ENCODE results near the gene TLDC2.
"Not testable (repeated sequence)": the region's sequence is repeated elsewhere in the genome, so short reads cannot be mapped to it uniquely, and the experiment has no call there.

Gene TLDC2

DNA sequence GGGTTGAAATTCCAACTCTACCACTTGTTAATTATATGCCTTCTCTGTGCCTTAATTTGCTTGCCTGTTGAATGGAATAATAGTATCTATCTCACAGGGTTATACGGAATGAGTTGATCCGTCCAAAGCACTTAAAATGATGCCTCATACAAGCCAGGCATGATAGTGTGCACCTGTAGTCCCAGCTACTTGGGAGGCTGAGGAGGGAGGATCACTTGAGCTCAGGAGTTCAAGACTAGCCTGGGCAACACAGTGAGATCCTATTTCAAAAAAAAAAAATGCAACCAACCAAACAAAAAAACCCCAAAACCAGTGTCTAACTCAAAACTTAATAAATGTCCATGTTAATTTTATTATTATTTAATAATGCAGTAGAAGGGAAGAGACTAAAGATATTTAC, 40.3 kb downstream of the TLDC2 start:
- DNase-seq = no peak

DNA sequence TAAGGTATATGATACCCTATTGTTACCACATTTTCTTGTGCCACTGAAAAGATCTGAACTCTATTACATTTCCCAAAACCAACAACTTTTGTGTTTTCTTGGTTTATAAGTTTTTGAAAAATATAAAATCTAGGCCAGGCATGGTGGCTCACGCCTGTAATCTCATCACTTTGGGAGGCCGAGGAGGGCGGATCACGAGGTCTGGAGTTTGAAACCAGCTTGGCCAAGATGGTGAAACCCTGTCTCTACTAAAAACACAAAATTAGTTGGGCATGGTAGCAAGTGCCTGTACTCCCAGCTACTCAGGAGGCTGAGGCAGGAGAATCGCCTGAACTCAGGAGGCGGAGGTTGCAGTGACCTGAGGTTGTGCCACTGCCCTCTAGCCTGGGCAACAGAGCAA, 41.3 kb downstream of the TLDC2 start:
- DNase-seq = no peak

DNA sequence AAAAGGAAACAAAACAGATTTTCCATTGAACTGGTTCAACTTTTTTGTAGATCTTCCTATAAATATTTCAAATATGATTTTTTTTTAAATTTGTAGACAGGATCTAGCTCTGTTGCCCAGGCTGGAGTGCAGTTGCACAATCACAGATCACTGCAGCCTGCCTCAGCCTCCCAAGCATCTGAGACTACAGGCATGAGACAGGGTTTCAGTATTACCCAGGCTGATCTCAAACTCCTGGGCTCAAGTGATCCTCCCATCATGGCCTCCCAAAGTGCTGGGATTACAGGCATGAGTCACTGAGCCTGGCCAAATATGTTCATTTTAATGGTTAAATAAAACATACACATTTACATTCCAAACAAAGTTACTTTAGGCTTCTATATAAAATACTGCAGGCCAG, 42.0 kb downstream of the TLDC2 start:
- DNase-seq = no peak

DNA sequence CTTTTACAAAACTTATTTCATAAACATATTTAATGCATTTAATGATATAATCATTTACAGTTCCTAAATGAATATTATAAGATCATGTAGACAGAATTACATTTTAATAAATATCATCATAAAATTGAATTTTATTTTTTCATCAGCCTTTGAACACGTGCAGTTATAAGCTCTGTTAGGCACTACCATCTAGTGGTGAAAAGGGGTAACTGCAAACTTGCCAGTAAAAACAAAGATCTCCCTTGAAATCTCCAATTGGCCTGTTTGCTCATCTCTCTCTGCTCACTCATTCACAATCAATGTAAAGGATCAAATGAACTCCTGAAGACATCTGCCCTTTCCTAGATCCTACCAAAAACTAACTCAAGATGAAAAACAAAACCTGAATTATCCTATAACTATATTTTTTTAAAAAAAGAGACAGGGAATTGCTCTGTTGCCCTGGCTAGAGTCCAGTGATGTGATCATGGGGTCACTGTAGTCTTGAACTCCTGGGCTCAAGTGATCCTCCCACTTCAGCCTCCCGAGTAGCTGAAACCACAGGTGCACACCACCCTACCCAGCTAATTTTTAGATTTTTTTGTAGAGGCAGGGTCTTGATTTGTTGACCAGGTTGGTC, 43.9 kb downstream of the TLDC2 start:
- no peak for DNase-seq

DNA sequence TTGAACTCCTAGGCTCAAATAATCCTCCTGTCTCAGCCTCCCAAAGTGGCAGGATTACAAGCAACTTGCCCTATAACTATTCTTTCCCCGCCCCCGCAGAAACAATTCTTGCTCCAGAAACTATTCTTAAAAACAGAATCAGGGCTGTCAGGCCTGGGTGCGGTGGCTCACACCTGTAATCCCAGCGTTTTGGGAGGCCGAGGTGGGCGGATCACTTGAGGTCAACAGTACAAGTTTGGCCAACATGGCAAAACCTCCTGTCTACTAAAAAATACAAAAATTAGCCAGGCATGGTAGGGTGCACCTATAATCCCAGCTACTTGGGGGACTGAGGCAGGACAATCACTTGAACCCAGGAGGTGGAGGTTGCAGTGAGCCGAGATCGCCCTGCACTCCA, 44.4 kb downstream of the TLDC2 start:
- DNase-seq = no peak

DNA sequence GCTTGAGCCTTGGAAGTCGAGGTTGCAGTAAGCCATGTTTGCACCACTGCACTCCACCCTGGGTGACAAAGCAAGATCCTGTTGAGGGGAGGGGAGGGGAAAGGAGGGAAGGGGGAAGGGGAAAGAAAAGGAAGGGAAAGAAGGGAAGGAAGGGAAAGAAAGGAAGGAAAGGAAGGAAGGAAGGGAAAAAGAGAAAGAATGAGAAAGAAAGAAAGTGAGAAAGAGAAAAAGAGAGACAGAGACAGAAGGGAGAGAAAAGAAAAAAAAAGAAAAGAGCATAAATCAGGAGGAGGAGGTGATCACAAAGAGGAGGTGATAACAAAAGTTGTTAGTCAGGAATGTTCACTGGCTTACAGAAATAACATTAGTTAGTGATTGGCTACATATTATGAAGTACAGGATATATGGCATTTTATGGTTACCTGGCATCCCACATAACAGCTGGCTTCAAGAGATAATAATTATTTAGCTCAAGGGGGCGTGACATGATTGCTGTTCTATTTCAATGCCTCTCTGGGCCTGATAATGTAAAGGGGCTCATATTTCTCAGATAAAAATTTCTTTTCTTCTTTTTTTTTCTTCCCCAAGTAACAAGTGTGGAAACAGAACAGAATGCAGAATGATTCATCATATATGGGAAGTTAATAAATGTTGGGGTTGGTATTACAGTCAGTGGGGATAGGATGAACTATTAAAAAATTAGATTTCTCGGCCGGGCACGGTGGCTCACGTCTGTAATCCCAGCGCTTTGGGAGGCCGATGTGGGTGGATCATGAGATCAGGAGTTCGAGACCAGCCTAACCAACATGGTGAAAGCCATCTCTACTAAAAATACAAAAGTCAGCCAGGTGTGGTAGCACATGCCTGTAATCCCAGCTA, 48.5 kb downstream of the TLDC2 start:
- no peak for DNase-seq

DNA sequence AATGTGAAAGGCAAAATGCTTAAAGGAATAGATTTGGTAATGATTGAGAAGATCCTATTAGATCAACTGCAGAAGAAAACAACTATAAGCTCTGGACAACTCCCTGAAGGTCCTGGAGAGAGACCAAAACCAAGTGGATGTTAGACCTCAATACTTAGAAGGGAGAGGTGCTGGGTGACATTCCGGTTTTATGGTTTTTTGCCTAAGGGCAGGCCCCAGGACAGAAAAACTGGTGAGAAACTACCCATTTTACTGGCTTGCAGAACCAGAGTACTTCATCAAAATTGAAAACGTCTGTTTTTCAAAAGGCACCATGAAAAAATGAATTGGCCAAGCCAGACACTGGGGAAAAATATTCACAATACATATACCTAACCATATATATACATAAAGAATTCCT, 49.3 kb downstream of the TLDC2 start:
- DNase-seq = no peak

DNA sequence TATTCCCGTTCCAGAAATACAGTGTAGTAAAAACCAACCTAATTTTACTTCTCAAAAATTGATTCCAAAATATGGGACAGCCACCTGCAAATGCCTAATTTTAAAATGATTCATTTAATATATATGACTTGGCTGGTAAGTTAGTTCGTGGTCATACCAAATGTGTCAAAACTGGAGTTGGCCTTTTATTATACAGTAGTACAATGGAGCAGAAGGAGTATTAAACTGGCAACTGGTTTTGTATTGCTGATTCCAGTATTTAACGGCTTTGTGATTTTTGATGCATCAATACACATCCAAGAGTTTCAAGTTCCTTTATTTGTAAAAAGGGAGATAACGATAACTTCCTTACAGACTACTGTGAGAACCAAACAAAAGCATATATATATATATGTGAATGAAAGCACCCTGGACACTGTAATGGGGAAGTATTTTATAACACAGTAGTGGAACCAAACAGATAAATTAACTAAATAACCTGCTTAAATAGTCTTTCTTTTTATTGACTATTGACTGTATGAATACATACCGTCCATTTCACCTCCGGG, 50.8 kb downstream of the TLDC2 start:
- DNase-seq = no peak

DNA sequence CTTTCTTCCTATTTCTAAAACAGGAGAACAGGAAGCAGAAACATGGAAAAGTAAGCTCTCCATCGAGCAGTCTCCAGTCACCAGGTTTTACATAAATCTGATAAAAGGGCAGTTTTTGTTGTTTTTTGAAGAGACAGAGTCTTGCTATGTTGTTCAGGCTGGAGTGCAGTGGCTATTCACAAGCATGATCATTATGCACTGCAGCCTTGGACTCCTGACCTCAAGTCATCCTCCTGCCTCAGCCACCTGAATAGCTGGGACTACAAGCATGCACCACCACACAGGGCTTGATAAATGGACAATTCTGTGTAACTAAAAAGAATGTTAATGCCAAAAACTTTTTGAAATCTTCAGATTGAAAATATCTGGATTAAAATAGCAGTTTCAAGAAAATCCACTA, 51.8 kb downstream of the TLDC2 start:
- DNase-seq = no peak

DNA sequence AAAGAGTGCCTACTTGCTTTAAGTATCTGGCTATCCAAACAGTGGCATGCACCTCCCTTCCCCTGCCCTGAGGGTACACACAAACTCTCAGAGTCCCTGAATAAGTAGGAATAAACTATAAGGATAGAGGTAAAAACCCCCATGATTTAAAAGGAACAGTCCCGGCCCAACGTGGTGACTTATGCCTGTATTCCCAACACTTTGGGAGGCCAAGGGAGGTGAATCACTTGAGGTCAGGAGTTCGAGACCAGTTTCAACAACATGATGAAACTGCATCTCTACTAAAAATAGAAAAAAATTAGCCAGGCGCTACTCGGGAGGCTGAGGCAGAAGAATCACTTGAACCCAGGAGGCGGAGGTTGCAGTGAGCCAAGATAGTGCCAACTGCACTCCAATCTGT, 53.4 kb downstream of the TLDC2 start:
- no peak for DNase-seq

DNA sequence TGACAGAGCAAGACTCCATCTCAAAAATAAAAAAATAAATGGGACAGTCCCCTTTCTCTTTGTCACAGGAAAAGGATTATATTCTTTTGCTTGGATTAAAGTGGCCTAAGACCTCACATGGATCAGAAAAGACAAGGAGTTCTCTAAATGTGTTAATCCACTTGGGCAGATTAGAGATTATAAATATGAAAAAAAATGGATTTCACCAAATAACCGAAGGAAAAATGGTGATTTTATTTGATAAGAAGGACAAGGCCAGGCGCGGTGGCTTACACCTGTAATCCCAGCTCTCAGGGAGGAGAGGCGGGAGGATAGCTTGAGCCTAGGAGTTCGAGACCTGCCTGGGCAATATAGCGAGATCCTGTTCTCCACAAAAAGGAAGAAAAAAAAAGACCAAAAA, 53.8 kb downstream of the TLDC2 start:
- no peak for DNase-seq

DNA sequence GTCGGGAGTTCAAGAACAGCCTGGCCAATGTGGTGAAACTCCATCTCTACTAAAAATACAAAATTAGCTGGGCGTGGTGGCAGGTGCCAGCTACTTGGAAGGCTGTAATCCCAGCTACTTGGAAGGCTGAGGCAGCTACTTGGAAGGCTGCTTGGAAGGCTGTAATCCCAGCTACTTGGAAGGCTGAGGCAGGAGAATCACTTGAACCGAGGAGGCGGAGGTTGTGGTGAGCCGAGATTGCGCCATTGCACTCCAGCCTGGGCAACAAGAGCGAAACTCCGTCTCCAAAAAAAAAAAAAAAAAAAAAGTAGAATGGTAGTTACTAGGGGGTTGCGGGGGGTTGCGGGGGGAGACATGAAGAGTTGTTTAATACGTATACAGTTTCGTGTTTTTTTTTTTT, 56.1 kb downstream of the TLDC2 start:
- DNase-seq = not testable (repeated sequence)

DNA sequence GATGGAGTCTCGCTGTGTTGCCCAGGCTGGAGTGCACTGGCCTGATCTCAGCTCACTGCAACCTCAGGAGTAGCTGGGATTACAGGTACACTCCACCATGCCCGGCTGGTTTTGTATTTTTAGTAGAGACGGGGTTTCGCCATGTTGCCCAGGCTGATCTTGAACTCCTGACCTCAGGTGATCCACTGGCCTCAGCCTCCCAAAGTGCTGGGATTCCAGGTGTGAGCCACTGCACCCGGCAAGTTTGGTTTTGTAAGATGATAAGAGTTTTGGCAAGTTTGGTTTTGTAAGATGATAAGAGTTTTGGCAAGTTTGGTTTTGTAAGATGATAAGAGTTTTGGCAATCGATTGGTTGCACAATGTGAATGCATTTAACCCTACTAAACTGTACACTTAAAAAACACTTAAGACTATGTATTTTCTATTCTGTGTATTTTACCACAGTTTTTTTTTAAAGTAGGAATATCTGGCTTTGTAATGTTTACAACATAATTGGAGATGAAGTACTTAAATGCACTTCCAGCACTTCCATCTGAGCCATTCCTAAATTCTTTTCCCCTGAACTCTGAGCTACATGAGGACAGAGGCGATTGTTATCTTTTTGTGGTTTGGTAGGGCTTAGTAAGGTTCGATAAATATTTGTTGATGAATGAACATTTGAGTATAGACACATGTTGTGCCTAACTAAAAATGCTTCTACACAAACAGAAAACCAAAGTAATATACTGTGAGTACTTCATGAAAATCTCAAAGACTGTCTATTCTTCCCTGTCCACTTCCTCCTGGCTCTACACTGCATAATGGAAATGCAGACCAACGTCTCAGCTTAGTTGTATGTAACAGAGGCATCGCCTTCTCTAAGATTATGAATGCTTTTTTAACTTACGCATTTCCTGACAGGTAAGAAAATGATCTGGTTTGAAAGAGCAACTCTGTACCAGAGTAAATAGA, 56.8 kb downstream of the TLDC2 start:
- no peak for DNase-seq

DNA sequence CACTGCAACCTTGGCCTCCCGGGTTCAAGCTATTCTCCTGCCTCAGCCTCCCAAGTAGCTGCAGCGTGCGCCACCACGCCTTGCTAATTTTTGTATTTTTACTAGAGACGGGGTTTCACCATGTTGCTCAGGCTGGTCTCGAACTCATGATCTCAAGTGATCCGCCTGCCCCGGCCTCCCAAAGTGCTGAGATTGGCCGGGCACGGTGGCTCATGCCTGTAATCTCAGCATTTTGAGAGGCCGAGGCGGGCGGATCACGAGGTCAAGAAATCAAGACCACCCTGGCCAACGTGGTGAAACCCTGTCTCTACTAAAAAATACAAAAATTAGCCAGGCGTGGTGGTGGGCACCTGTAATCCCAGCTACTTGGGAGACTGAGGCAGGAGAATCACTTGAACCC, 57.6 kb downstream of the TLDC2 start:
- DNase-seq = not testable (repeated sequence)

DNA sequence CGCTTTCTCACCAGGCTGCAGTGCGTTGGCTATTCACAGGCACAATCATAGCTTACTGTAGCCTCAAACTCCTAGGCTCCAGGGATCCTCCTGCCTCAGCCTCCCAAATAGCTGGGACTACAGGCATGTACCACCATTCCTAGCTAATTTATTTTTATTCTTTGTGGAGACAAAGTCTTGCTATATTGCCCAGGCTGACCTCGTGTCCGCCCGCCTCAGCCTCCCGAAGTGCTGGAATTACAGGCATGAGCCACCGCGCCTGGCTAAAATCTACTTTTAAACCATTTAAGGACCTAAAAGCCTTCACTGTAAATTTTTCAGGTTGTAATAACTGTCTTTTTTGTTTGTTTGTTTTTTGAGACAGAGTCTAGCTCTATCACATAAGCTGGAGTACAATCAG, 60.4 kb downstream of the TLDC2 start:
- DNase-seq = no peak

DNA sequence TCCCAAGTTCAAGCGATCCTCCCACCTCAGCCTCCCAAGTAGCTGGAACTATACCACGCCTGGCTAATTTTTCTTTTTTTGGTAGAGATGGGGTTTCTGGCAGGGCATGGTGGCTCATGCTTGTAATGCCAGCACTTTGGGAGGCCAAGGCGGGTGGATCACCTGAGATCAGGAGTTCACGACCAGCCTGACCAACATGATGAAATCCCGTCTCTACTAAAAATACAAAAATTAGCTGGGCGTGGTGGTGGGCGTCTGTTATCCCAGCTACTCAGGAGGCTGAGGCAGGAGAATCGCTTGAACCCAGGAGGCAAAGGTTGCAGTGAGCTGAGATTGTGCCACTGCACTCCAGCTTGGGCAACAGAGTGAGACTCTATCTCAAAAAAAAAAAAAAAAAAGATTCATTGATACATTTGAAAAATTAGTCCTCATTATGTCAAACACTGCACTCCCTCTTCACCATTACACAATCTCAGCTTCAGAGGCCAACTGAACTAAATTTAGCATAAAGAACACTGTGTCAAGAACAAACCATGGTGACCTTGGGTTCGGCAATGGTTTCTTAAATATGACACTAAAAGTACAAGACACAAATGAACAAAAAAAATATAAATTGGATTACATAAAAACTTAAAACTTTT, 60.9 kb downstream of the TLDC2 start:
- not testable (repeated sequence) for DNase-seq

DNA sequence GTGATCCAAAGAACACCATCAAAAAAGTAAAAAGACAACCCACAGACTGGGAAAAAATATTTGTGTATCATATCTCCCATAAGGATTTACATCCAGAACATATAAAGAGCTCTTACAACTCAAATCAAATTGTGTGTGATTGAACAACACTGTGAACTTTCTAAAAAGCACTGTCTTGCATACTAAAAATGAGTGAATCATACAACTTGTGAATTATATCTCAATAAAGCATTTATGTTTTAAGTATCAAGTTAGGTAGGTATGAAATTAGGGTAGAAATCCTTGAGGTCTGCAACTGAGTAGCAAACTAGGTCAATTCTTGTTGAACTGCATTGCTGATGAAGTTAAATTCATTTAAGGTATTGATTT, 61.4 kb downstream of the TLDC2 start:
- no peak for DNase-seq

DNA sequence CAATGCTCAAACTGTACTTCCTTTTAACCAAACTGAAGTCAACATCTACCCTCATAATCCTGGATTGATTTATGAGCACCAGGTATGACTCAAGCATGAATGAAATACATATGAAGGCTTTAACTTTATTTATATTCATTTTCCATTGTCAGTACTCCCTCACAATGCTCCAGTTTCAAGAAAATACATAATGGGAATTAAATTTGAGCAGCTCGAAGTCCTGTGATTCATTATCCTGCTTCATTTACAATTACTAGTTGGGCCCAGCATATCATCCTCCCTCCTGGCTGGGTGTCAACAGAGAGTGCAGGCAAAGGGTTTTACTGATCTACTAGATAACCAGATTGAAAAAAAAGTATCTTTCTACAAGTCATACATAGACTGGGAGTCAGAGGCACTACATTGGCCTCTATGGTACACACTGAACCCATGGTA, 65.5 kb downstream of the TLDC2 start:
- DNase-seq = no peak
